CD14-positive monocyte (primary cell): ENCODE measurements around the gene SUCO. TPM values are rescaled to one million over a fixed set of nuclear protein-coding genes. Genes with fewer than 3 reads are reported as not detected.

Source experiments
- DNase-seq, 3 donors: peaks; one replicate each; pipeline ENCODE4 v3.0.0-alpha.2; 2011 to 2022
- H2AFZ ChIP-seq: 2 replicates; pipeline ENCODE4 v1.6.0; 2012; ENCODE audit warnings: mild to moderate bottlenecking, low read depth, low read length, inconsistent platforms; ENCODE audit not compliant: insufficient read depth, poor library complexity, severe bottlenecking
- H3K27ac ChIP-seq, 2 donors: 1 replicate in 1 of 2; 2 replicates in 1 of 2; pipeline ENCODE4 v1.5.1; 2012 to 2013; ENCODE audit warnings: low read length in 2 of 2, control low read depth in 1 of 2, inconsistent platforms in 1 of 2, low read depth in 1 of 2, mild to moderate bottlenecking in 1 of 2
- H3K27me3 ChIP-seq, 2 donors: one replicate each; pipeline versions ENCODE4 v1.6.0 to v1.6.1; 2011 to 2013; ENCODE audit warnings: low read length in 2 of 2; ENCODE audit not compliant: control insufficient read depth in 2 of 2, insufficient read depth in 2 of 2
- H3K36me3 ChIP-seq, 2 donors: replicated peaks in 1 of 2; 1 replicate in 1 of 2; 2 replicates in 1 of 2; pipeline versions ENCODE4 v1.5.1 to v1.6.1; 2012 to 2013; ENCODE audit warnings: low read length in 2 of 2, control low read depth in 1 of 2, inconsistent platforms in 1 of 2, mild to moderate bottlenecking in 1 of 2; ENCODE audit not compliant: insufficient read depth in 2 of 2, control insufficient read depth in 1 of 2
- H3K4me1 ChIP-seq, 2 donors: 1 replicate in 1 of 2; 2 replicates in 1 of 2; pipeline versions ENCODE4 v1.5.1 to v1.6.1; 2012 to 2013; ENCODE audit warnings: low read length in 2 of 2, control low read depth in 1 of 2, inconsistent platforms in 1 of 2, mild to moderate bottlenecking in 1 of 2, moderate library complexity in 1 of 2; ENCODE audit not compliant: insufficient read depth in 2 of 2, control insufficient read depth in 1 of 2
- H3K4me2 ChIP-seq: replicated peaks from 2 replicates; pipeline ENCODE3; 2012; ENCODE audit warnings: low read length, moderate library complexity, mild to moderate bottlenecking; ENCODE audit not compliant: poor library complexity, severe bottlenecking; ENCODE audit errors: extremely low read depth
- H3K4me3 ChIP-seq, 3 experiments: fragments of 200-600 bp in 1 of 3; sonication (generic) in 1 of 3; replicated peaks in 1 of 3; 1 replicate in 2 of 3; 2 replicates in 1 of 3; pipeline ENCODE4 v1.5.1; 2011 to 2013; ENCODE audit warnings: low read length in 3 of 3, mild to moderate bottlenecking in 3 of 3, control low read depth in 2 of 3, low read depth in 2 of 3, inconsistent platforms in 1 of 3, moderate library complexity in 1 of 3
- H3K79me2 ChIP-seq: 2 replicates; pipeline ENCODE4 v1.6.0; 2012; ENCODE audit warnings: mild to moderate bottlenecking, control low read depth, inconsistent platforms, low read length, moderate library complexity; ENCODE audit not compliant: insufficient read depth
- H3K9ac ChIP-seq: 2 replicates; pipeline ENCODE4 v1.6.0; 2017; ENCODE audit warnings: low read length, mild to moderate bottlenecking; ENCODE audit not compliant: insufficient read depth, poor library complexity, severe bottlenecking
- H3K9me3 ChIP-seq, 2 donors: replicated peaks in 1 of 2; 1 replicate in 1 of 2; 2 replicates in 1 of 2; pipeline versions ENCODE4 v1.5.1 to v1.6.1; 2012 to 2013; ENCODE audit warnings: low read length in 2 of 2, control low read depth in 1 of 2; ENCODE audit not compliant: control insufficient read depth in 1 of 2, insufficient read depth in 1 of 2
- H4K20me1 ChIP-seq: 2 replicates; pipeline ENCODE4 v1.6.0; 2012; ENCODE audit warnings: mild to moderate bottlenecking, low read length, control low read depth, moderate library complexity; ENCODE audit not compliant: insufficient read depth
- H3K27ac Mint-ChIP-seq, 7 donors: one replicate each; pipeline ENCODE4 v1.8.0; 2020; ENCODE audit warnings: mild to moderate bottlenecking in 7 of 7, mixed read lengths in 7 of 7, moderate library complexity in 6 of 7, inconsistent platforms in 2 of 7
- H3K27me3 Mint-ChIP-seq, 3 donors: one replicate each; pipeline ENCODE4 v1.8.0; 2021 to 2022; ENCODE audit warnings: low read depth in 3 of 3, mild to moderate bottlenecking in 3 of 3, mixed read lengths in 3 of 3, moderate library complexity in 3 of 3, inconsistent platforms in 1 of 3
- H3K36me3 Mint-ChIP-seq, 2 donors: one replicate each; pipeline ENCODE4 v1.8.0; 2020; ENCODE audit warnings: mixed read lengths in 2 of 2, inconsistent platforms in 1 of 2, mild to moderate bottlenecking in 1 of 2
- H3K4me1 Mint-ChIP-seq: one replicate; pipeline ENCODE4 v1.8.0; 2020; ENCODE audit warnings: mild to moderate bottlenecking, mixed read lengths
- H3K4me3 Mint-ChIP-seq, 2 donors: one replicate each; pipeline ENCODE4 v1.8.0; 2020; ENCODE audit warnings: mild to moderate bottlenecking in 2 of 2, mixed read lengths in 2 of 2, moderate library complexity in 1 of 2
- H3K9me3 Mint-ChIP-seq, 7 donors: one replicate each; pipeline ENCODE4 v1.8.0; 2020 to 2022; ENCODE audit warnings: mixed read lengths in 7 of 7, mild to moderate bottlenecking in 6 of 7, moderate library complexity in 6 of 7, inconsistent platforms in 2 of 7
- WGBS: methylation state at CpG from one replicate; pipeline ENCODE4 v1.1.5; 2013; ENCODE audit warnings: missing lambda C conversion rate; ENCODE audit not compliant: insufficient coverage; 5-methylcytosine and 5-hydroxymethylcytosine counted together
- intact Hi-C, 2 donors: fragments of 100-400 bp; cut with micrococcal nuclease; formaldehyde crosslinking; loops; one replicate each; pipeline versions ENCODE4 v1.15.0 to v1.15.1; 2023
- polyA plus RNA-seq, 3 donors: library from polyadenylated mRNA; depleted of rRNA in 1 of 3; unstranded in 2 of 3; stranded (reverse) in 1 of 3; fragments of 300-500 nt in 2 of 3; fragments of >200 nt in 1 of 3; fragmentation: Illumina TruSeq in 2 of 3; gene quantifications; 1 replicate in 2 of 3; 2 replicates in 1 of 3; pipeline ENCODE4 v1.2.3, GENCODE V29; 2012 to 2021
- TF ChIP-seq, protein P1 (sequence below): fragments of 200-600 bp; IDR thresholded peaks from one replicate; pipeline ENCODE4 v1.8.0; 2022; ENCODE audit warnings: antibody characterized with exemption, mild to moderate bottlenecking

SUCO gene
- polyA plus RNA-seq, 3 donors, result 6.8 to 8.5 (median 6.8) TPM

DNA sequence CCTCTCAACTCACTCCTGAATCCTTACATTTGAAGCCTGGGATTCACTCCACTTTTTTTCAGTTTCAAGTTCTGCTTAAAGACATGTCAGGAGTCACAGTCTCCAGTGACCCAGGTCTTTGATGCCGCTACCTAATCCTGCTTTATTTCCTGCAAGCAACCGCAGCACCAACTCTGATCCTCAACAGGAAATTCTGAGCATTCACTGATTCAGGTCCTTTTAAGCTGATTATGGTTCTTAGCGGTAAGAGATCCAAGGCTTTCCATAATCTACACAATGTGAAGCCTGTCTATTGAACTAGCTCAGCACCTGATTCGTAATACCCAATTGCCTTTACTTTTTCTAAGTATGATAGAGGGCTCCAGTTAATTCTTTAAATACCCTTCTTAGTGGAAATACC is 45.4 kb upstream of the SUCO start:
- WGBS, result 30% methylated on average over 2 of the region's 4 CpGs
- Mint-ChIP-seq H3K27ac (no peak overlapping the region), H3K27me3 (no peaks in the 10 kb centered on the region), H3K9me3 (peaks cover 0 to 5% (median 2%) of the 10 kb centered on the region in 7 donors), H3K4me1 (peaks cover 26% of the 10 kb centered on the region), H3K4me3 (no peak overlapping the region), H3K36me3 (no peaks in the 10 kb centered on the region)
- no peaks in the 10 kb centered on the region for H3K79me2 ChIP-seq
- intact Hi-C loops, result no loop called here
- TF ChIP-seq, protein P1, sequence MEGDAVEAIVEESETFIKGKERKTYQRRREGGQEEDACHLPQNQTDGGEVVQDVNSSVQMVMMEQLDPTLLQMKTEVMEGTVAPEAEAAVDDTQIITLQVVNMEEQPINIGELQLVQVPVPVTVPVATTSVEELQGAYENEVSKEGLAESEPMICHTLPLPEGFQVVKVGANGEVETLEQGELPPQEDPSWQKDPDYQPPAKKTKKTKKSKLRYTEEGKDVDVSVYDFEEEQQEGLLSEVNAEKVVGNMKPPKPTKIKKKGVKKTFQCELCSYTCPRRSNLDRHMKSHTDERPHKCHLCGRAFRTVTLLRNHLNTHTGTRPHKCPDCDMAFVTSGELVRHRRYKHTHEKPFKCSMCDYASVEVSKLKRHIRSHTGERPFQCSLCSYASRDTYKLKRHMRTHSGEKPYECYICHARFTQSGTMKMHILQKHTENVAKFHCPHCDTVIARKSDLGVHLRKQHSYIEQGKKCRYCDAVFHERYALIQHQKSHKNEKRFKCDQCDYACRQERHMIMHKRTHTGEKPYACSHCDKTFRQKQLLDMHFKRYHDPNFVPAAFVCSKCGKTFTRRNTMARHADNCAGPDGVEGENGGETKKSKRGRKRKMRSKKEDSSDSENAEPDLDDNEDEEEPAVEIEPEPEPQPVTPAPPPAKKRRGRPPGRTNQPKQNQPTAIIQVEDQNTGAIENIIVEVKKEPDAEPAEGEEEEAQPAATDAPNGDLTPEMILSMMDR, result no peak
- no peak overlapping the region for H2AFZ ChIP-seq
- H3K27ac ChIP-seq, result no peak overlapping the region
- peaks cover 7 to 14% of the 10 kb centered on the region in 2 donors for H3K4me1 ChIP-seq
- H3K4me3 ChIP-seq, result no peak overlapping the region
- no peak overlapping the region for H3K9ac ChIP-seq
- no peaks in the 10 kb centered on the region for H4K20me1 ChIP-seq
- peaks cover 0 to 4% of the 10 kb centered on the region in 2 donors for H3K9me3 ChIP-seq
- H3K27me3 ChIP-seq, result no peaks in the 10 kb centered on the region
- no peaks in the 10 kb centered on the region for H3K36me3 ChIP-seq
- DNase-seq, result no peak
- H3K4me2 ChIP-seq, result no peak overlapping the region

DNA sequence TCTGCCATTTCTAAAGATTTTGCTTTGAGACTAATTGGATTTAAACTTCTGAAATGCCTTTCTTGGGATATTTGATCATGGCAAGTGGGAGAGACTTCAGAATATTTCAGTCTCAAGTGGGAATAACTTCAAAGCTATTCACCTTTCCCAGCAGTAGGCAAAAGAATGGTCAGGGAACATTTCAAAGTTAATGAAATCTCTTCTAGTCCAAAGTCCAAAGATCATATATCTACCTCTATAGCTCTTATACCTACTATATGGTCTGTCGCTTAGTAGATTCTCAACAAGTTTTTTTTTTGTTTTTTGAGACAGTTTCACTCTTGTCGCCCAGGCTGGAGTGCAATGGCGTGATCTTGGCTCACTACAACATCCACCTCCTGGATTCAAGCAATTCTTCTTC is 44.6 kb upstream of the SUCO start:
- 100% methylated on average over 3 of the region's 3 CpGs for WGBS
- peaks cover 0 to 5% (median 2%) of the 10 kb centered on the region in 7 donors for H3K9me3 Mint-ChIP-seq

More for the DNA sequence above, 44.6 kb upstream of the SUCO start:
- Histone ChIP-seq H3K4me2 (no peak overlapping the region), H3K27ac (no peak overlapping the region), H3K27me3 (no peaks in the 10 kb centered on the region), H3K4me1 (peaks cover 7 to 14% of the 10 kb centered on the region in 2 donors), H3K36me3 (no peaks in the 10 kb centered on the region), H3K9me3 (peaks cover 0 to 4% of the 10 kb centered on the region in 2 donors), H4K20me1 (no peaks in the 10 kb centered on the region), H3K9ac (no peak overlapping the region), H3K79me2 (no peaks in the 10 kb centered on the region), H2AFZ (no peak overlapping the region), H3K4me3 (no peak overlapping the region)
- Mint-ChIP-seq H3K4me1 (peaks cover 24% of the 10 kb centered on the region), H3K4me3 (no peak overlapping the region), H3K36me3 (no peaks in the 10 kb centered on the region), H3K27me3 (no peaks in the 10 kb centered on the region), H3K27ac (no peak overlapping the region)
- DNase-seq, result no peak
- TF ChIP-seq, protein P1, result no peak
- intact Hi-C loops, result no loop called here
